A549 (cell line): ENCODE measurements around the gene KCNAB2.

Experiments
- CBX2 ChIP-seq: fragments of 200-600 bp; sonication (generic); IDR thresholded peaks from 2 replicates; pipeline ENCODE4 v1.6.1; 2016; ENCODE audit warnings: low read depth, mild to moderate bottlenecking, borderline replicate concordance
- CHD2 ChIP-seq: fragments of 150-350 bp; IDR thresholded peaks from 2 replicates; pipeline ENCODE4 v1.6.1; 2014; ENCODE audit warnings: low read length; ENCODE audit not compliant: partially characterized antibody
- CTCF ChIP-seq: fragments of >200 bp; sonication (Bioruptor Twin); formaldehyde crosslinking; IDR thresholded peaks from 3 replicates; pipeline ENCODE4 v1.5.1; 2016
- EP300 ChIP-seq, 2 experiments: fragments of >200 bp; sonication (Bioruptor Twin); formaldehyde crosslinking; IDR thresholded peaks; 2 replicates in 1 of 2; 3 replicates in 1 of 2; pipeline ENCODE4 v1.6.1; 2016 to 2017
- GATA3 ChIP-seq: IDR thresholded peaks from 2 replicates; pipeline ENCODE4 v1.6.1; 2012; ENCODE audit warnings: borderline replicate concordance
- MAFK ChIP-seq: fragments of 450-650 bp; IDR thresholded peaks from 2 replicates; pipeline ENCODE4 v1.6.1; 2014; ENCODE audit not compliant: partially characterized antibody
- NPAS2 ChIP-seq: fragments of 250-450 bp; sonication (Bioruptor Pico); IDR thresholded peaks from 2 replicates; pipeline ENCODE4 v1.8.0; 2022; ENCODE audit warnings: mild to moderate bottlenecking, moderate library complexity, borderline replicate concordance
- PBX3 ChIP-seq: IDR thresholded peaks from 2 replicates; pipeline ENCODE4 v1.6.1; 2012
- PHF8 ChIP-seq: fragments of 200-600 bp; sonication (generic); IDR thresholded peaks from 2 replicates; pipeline ENCODE4 v1.6.1; 2016; ENCODE audit warnings: low read depth, mild to moderate bottlenecking, antibody characterized with exemption, moderate library complexity, borderline replicate concordance
- POLR2A ChIP-seq: IDR thresholded peaks from 2 replicates; pipeline ENCODE4 v1.6.1; 2012; ENCODE audit warnings: mild to moderate bottlenecking, low read length
- RAD21 ChIP-seq, 2 experiments: fragments of >200 bp in 1 of 2; sonication (Bioruptor Twin) in 1 of 2; formaldehyde crosslinking in 1 of 2; IDR thresholded peaks in 1 of 2; conservative IDR thresholded peaks in 1 of 2; 2 replicates in 1 of 2; 3 replicates in 1 of 2; pipeline ENCODE4 v1.6.1; 2012 to 2018; ENCODE audit warnings: inconsistent platforms in 1 of 2
- RCOR1 ChIP-seq: fragments of 150-350 bp; IDR thresholded peaks from 2 replicates; pipeline ENCODE4 v1.6.1; 2014; ENCODE audit warnings: antibody characterized with exemption, low read length, low read depth
- REST ChIP-seq: fragments of 200-600 bp; sonication (generic); IDR thresholded peaks from 2 replicates; pipeline ENCODE4 v1.6.1; 2016; ENCODE audit warnings: antibody characterized with exemption, mild to moderate bottlenecking, moderate library complexity

- TF ChIP-seq CHD2 (no peak), NPAS2 (CRISPR knock-in tag) (no peak), POLR2A (no peak), REST (no peak), CTCF (no peak), CBX2 (no peak), MAFK (no peak), PHF8 (no peak), PBX3 (no peak), RAD21 (conservative IDR thresholded peaks at IDR 0.05 in 1 of 2, IDR thresholded peaks at IDR 0.05 in 1 of 2) (no peak), RCOR1 (no peak), GATA3 (no peak), EP300 (IDR thresholded peaks at IDR 0.05) (no peak)
These were observed 58.9 kb downstream of the KCNAB2 start for GRCh38 chr1:6104631-6105030.
